ENCODE measurements around the gene RAD18. TPM values are rescaled to one million over a fixed set of nuclear protein-coding genes. Genes with fewer than 3 reads are reported as not detected.

The RAD18 gene
- total RNA-seq, 1 donor from 2014 or later, result 38.3 TPM

- no peak for DNase-seq (ENCODE audit: low spot score)
These were observed 22.6 kb upstream of the RAD18 start for GRCh38 chr3:8985876-8986275.

- DNase-seq (ENCODE audit: low spot score), result no peak
These were observed 22.1 kb upstream of the RAD18 start for GRCh38 chr3:8985411-8985831.

GRCh38 chr3:8984526-8984925, 21.3 kb upstream of the RAD18 start:
- no peak for DNase-seq (ENCODE audit: low spot score)

GRCh38 chr3:8984081-8984480, 20.8 kb upstream of the RAD18 start:
- DNase-seq (ENCODE audit: low spot score), result no peak

- DNase-seq (ENCODE audit: low spot score), result no peak
These were observed 20.3 kb upstream of the RAD18 start for GRCh38 chr3:8983591-8983990.

GRCh38 chr3:8983026-8983425, 19.8 kb upstream of the RAD18 start:
- no peak for DNase-seq (ENCODE audit: low spot score)

GRCh38 chr3:8982509-8982908, 19.2 kb upstream of the RAD18 start:
- peak; percentile 33 for DNase-seq (ENCODE audit: low spot score)

GRCh38 chr3:8981700-8982099, 18.4 kb upstream of the RAD18 start:
- DNase-seq (ENCODE audit: low spot score), result no peak

- DNase-seq (ENCODE audit: low spot score), result no peak
These were observed 18.0 kb upstream of the RAD18 start for GRCh38 chr3:8981296-8981695.

- no peak for DNase-seq (ENCODE audit: low spot score)
These were observed 17.5 kb upstream of the RAD18 start for GRCh38 chr3:8980756-8981257.

- DNase-seq (ENCODE audit: low spot score), result no peak
These were observed 16.0 kb upstream of the RAD18 start for GRCh38 chr3:8979262-8979661.

- DNase-seq (ENCODE audit: low spot score), result no peak
These were observed 15.3 kb upstream of the RAD18 start for GRCh38 chr3:8978551-8978950.

- no peak for DNase-seq (ENCODE audit: low spot score)
These were observed 13.4 kb upstream of the RAD18 start for GRCh38 chr3:8976540-8977182.

- DNase-seq (ENCODE audit: low spot score), result no peak
These were observed 12.1 kb upstream of the RAD18 start for GRCh38 chr3:8975081-8976020.

GRCh38 chr3:8974458-8974857, 11.2 kb upstream of the RAD18 start:
- no peak for DNase-seq (ENCODE audit: low spot score)

- DNase-seq (ENCODE audit: low spot score), result peak; percentile 52
These were observed 9.4 kb upstream of the RAD18 start for GRCh38 chr3:8972639-8973038.

GRCh38 chr3:8970971-8971589, 7.8 kb upstream of the RAD18 start:
- peak; percentile 77 for DNase-seq (ENCODE audit: low spot score)

- DNase-seq (ENCODE audit: low spot score), result no peak
These were observed 6.0 kb upstream of the RAD18 start for GRCh38 chr3:8969241-8969640.

- DNase-seq (ENCODE audit: low spot score), result no peak
These were observed 5.2 kb upstream of the RAD18 start for GRCh38 chr3:8968375-8968882.

GRCh38 chr3:8967553-8967952, 4.3 kb upstream of the RAD18 start:
- no peak for DNase-seq (ENCODE audit: low spot score)

- DNase-seq (ENCODE audit: low spot score), result no peak
These were observed 3.6 kb upstream of the RAD18 start for GRCh38 chr3:8966820-8967348.

Data from umbilical cord (tissue), 2 donors.